ENCODE data around the gene KIF3C. TPM values are rescaled to one million over a fixed set of nuclear protein-coding genes. Genes with fewer than 3 reads are reported as not detected.

The KIF3C gene
- total RNA-seq, 2 donors from 2014 or later: 8.7 to 18.8 TPM

GRCh38 chr2:25996844-25997243 is 14.5 kb upstream of the KIF3C start:
- H3K27me3 ChIP-seq (replicated peaks; ENCODE audit: insufficient read depth): no peaks in the 10 kb centered on the region
- no peak overlapping the region for H3K4me3 ChIP-seq
- ATAC-seq (ENCODE audit: insufficient number of reproducible peaks, low FRiP score, low read depth) (no peak), DNase-seq (ENCODE audit: low spot score) (no peak)
- TF ChIP-seq, protein P1, sequence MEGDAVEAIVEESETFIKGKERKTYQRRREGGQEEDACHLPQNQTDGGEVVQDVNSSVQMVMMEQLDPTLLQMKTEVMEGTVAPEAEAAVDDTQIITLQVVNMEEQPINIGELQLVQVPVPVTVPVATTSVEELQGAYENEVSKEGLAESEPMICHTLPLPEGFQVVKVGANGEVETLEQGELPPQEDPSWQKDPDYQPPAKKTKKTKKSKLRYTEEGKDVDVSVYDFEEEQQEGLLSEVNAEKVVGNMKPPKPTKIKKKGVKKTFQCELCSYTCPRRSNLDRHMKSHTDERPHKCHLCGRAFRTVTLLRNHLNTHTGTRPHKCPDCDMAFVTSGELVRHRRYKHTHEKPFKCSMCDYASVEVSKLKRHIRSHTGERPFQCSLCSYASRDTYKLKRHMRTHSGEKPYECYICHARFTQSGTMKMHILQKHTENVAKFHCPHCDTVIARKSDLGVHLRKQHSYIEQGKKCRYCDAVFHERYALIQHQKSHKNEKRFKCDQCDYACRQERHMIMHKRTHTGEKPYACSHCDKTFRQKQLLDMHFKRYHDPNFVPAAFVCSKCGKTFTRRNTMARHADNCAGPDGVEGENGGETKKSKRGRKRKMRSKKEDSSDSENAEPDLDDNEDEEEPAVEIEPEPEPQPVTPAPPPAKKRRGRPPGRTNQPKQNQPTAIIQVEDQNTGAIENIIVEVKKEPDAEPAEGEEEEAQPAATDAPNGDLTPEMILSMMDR (IDR thresholded peaks at IDR 0.05): no peak
- H3K27ac ChIP-seq: peak overlapping the region in 1 of 2 donors; percentile 23
- no peaks in the 10 kb centered on the region for H3K9me3 ChIP-seq
- no peaks in the 10 kb centered on the region for H3K36me3 ChIP-seq
- peaks cover 29 to 47% of the 10 kb centered on the region in 2 donors for H3K4me1 ChIP-seq (ENCODE audit: control insufficient read depth in 1 of 2, low read depth in 2 of 2)

DNA sequence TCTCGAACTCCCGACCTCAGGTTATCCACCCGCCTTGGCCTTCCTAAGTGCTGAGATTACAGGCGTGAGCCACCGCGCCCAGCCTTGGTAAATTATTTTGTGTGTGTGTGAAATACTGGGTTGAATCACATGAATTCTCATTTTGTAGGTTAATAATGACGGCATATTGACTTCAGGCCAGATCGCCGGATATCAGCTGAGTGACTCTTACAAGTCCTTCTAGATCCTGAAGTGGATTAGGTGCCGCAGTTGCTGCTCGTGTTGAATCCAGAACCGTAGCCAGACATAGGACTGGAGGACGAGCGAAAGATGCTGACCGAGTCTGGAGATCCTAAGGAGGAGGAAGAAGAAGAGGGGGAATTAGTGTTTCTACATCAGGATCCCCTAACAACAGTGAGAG is 12.2 kb upstream of the KIF3C start:
- no peak for ATAC-seq (ENCODE audit: insufficient number of reproducible peaks, low FRiP score, low read depth)
- no peak overlapping the region for H3K4me3 ChIP-seq
- H3K27ac ChIP-seq: no peak overlapping the region
- DNase-seq (ENCODE audit: low spot score): no peak
- H3K36me3 ChIP-seq: no peaks in the 10 kb centered on the region
- no peaks in the 10 kb centered on the region for H3K9me3 ChIP-seq
- TF ChIP-seq, protein P1 (IDR thresholded peaks at IDR 0.05): no peak
- peaks cover 8 to 26% of the 10 kb centered on the region in 2 donors for H3K4me1 ChIP-seq (ENCODE audit: control insufficient read depth in 1 of 2, low read depth in 2 of 2)
- no peaks in the 10 kb centered on the region for H3K27me3 ChIP-seq (replicated peaks; ENCODE audit: insufficient read depth)

DNA sequence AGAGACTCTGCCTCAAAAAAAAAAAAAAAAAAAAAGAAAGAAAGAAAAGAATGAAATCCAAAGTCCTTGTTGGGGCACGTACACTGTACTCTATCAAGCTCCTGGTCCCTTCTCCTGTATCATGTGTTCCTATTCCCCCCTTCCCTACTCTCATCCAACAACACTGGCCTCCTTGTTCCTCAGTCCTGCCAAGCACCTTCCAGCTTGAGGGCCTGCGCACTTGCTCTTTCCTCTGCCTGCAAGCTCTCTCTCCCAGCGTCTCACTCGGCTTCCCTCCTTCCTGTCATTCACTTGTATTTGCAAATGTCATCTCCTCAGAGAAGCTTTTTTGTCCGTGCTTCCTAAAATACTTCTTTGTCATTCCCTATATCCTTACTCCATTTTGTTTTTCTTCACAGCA is 10.8 kb upstream of the KIF3C start:
- peaks cover 7 to 12% of the 10 kb centered on the region in 2 donors for H3K4me1 ChIP-seq (ENCODE audit: control insufficient read depth in 1 of 2, low read depth in 2 of 2)
- no peak for DNase-seq (ENCODE audit: low spot score)
- H3K4me3 ChIP-seq: no peak overlapping the region
- H3K9me3 ChIP-seq: no peaks in the 10 kb centered on the region
- TF ChIP-seq, protein P1 (IDR thresholded peaks at IDR 0.05): no peak
- ATAC-seq (ENCODE audit: insufficient number of reproducible peaks, low FRiP score, low read depth): no peak
- H3K27ac ChIP-seq: no peak overlapping the region
- no peaks in the 10 kb centered on the region for H3K27me3 ChIP-seq (replicated peaks; ENCODE audit: insufficient read depth)
- H3K36me3 ChIP-seq: no peaks in the 10 kb centered on the region

DNA sequence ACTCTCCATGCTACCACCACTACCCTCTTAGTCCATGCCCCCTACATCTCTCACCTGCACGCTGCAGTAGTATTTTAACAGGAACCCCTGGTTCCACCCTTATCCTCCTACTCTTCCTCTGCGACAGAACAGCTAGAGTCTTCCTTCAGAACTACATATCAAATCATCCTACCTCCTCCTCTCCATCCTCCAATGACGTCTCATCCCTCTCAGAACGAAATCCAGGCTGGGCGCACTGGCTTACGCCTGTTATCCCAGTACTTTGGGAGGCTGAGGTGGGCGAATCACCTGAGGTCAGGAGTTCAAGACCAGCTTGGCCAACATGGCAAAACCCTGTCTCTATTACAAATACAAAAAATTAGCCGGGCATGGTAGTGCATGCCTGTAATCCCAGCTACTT is 10.3 kb upstream of the KIF3C start:
- ATAC-seq (ENCODE audit: insufficient number of reproducible peaks, low FRiP score, low read depth) (no peak), DNase-seq (ENCODE audit: low spot score) (no peak)
- no peak overlapping the region for H3K27ac ChIP-seq
- H3K27me3 ChIP-seq (replicated peaks; ENCODE audit: insufficient read depth): no peaks in the 10 kb centered on the region
- H3K4me1 ChIP-seq (ENCODE audit: control insufficient read depth in 1 of 2, low read depth in 2 of 2): peaks cover 3 to 7% of the 10 kb centered on the region in 2 donors
- H3K4me3 ChIP-seq: no peak overlapping the region
- no peaks in the 10 kb centered on the region for H3K9me3 ChIP-seq
- TF ChIP-seq, protein P1 (IDR thresholded peaks at IDR 0.05): no peak
- no peaks in the 10 kb centered on the region for H3K36me3 ChIP-seq

DNA sequence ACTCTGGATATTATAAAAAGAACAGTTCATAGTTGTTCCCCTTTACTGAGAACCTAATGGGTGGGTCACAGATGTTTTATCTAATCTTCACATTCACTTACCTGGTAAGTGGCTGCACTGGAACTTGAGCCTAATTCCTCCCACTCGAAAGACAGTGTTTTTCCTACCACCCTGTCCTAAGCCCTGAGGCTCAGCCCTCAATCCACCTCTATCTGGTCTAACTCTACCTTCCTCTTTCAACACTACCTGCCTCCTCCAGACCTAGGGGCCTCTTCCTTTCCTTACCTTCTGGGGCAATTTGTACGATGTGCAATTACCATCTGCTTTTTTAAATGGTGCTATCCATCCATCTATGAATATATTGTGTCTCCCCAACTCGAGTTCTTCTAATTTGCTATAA is 9.7 kb upstream of the KIF3C start:
- Histone ChIP-seq H3K4me1 (ENCODE audit: control insufficient read depth in 1 of 2, low read depth in 2 of 2) (peaks cover 0 to 3% of the 10 kb centered on the region in 2 donors), H3K27ac (no peak overlapping the region), H3K27me3 (replicated peaks; ENCODE audit: insufficient read depth) (no peaks in the 10 kb centered on the region), H3K4me3 (no peak overlapping the region), H3K9me3 (no peaks in the 10 kb centered on the region), H3K36me3 (no peaks in the 10 kb centered on the region)
- TF ChIP-seq, protein P1 (IDR thresholded peaks at IDR 0.05): no peak
- no peak for DNase-seq (ENCODE audit: low spot score)
- ATAC-seq (ENCODE audit: insufficient number of reproducible peaks, low FRiP score, low read depth): no peak

Data from thoracic aorta (tissue), 2 donors.